MM.1S (cell line): Measurements from ENCODE around the gene TOP3A.

Source experiments
- DNase-seq: peaks from one replicate; pipeline ENCODE4 v3.0.0-alpha.2; 2015
- H2AFZ ChIP-seq: fragments of 300-600 bp; sonication (generic); 2 replicates; pipeline ENCODE4 v1.6.0; 2016; ENCODE audit warnings: antibody characterized with exemption, low read length
- H3F3A ChIP-seq: fragments of 300-600 bp; sonication (generic); 2 replicates; pipeline ENCODE4 v1.6.1; 2016; ENCODE audit warnings: mild to moderate bottlenecking, antibody characterized with exemption, low read length, moderate library complexity, mixed read lengths; ENCODE audit not compliant: insufficient read depth
- H3K27ac ChIP-seq: fragments of 300-600 bp; sonication (generic); 2 replicates; pipeline ENCODE4 v1.5.1; 2016; ENCODE audit warnings: mild to moderate bottlenecking, low read length
- H3K27me3 ChIP-seq: fragments of 300-600 bp; sonication (generic); replicated peaks from 2 replicates; pipeline ENCODE4 v1.6.0; 2016; ENCODE audit warnings: low read length; ENCODE audit not compliant: insufficient read depth
- H3K36me3 ChIP-seq: fragments of 300-600 bp; sonication (generic); replicated peaks from 2 replicates; pipeline ENCODE4 v1.6.1; 2016; ENCODE audit warnings: mild to moderate bottlenecking, low read length, mixed read lengths; ENCODE audit not compliant: insufficient read depth
- H3K4me1 ChIP-seq: fragments of 300-600 bp; sonication (generic); 2 replicates; pipeline ENCODE4 v1.6.1; 2016; ENCODE audit warnings: low read length, mixed read lengths
- H3K4me2 ChIP-seq: fragments of 300-600 bp; sonication (generic); 2 replicates; pipeline ENCODE4 v1.6.0; 2016; ENCODE audit warnings: low read depth, low read length
- H3K4me3 ChIP-seq: fragments of 300-600 bp; sonication (generic); 2 replicates; pipeline ENCODE4 v1.5.1; 2016; ENCODE audit warnings: low read length, mixed read lengths
- H3K79me2 ChIP-seq: fragments of 300-600 bp; sonication (generic); 2 replicates; pipeline ENCODE4 v1.6.1; 2016; ENCODE audit warnings: mixed run types, low read length, mixed read lengths
- H3K9ac ChIP-seq: fragments of 300-600 bp; sonication (generic); 2 replicates; pipeline ENCODE4 v1.6.1; 2016; ENCODE audit warnings: low read length, mixed read lengths
- H3K9me2 ChIP-seq: fragments of 300-600 bp; sonication (generic); replicated peaks from 2 replicates; pipeline ENCODE4 v1.6.1; 2016; ENCODE audit warnings: mild to moderate bottlenecking, low read length, mixed read lengths; ENCODE audit not compliant: insufficient read depth
- H3K9me3 ChIP-seq: fragments of 300-600 bp; sonication (generic); replicated peaks from 2 replicates; pipeline ENCODE4 v1.6.1; 2016; ENCODE audit warnings: mild to moderate bottlenecking, low read length, mixed read lengths; ENCODE audit not compliant: insufficient read depth
- H4K20me1 ChIP-seq: fragments of 300-600 bp; sonication (generic); 2 replicates; pipeline ENCODE4 v1.6.1; 2016; ENCODE audit warnings: mild to moderate bottlenecking, low read length, moderate library complexity, mixed read lengths; ENCODE audit not compliant: insufficient read depth
- CTCF ChIP-seq: fragments of 300-600 bp; sonication (generic); IDR thresholded peaks from 2 replicates; pipeline ENCODE4 v1.5.1; 2016; ENCODE audit warnings: antibody characterized with exemption, low read length, mixed read lengths
- EZH2 ChIP-seq: fragments of 300-600 bp; sonication (generic); optimal IDR thresholded peaks from 2 replicates; pipeline ENCODE3; 2017; ENCODE audit warnings: low read depth, mild to moderate bottlenecking, antibody characterized with exemption, low read length, mixed read lengths
- EZH2phosphoT487 ChIP-seq: fragments of 300-600 bp; sonication (generic); IDR thresholded peaks from 2 replicates; pipeline ENCODE4 v1.6.1; 2018; ENCODE audit warnings: antibody characterized with exemption, low read length

The TOP3A gene

DNA sequence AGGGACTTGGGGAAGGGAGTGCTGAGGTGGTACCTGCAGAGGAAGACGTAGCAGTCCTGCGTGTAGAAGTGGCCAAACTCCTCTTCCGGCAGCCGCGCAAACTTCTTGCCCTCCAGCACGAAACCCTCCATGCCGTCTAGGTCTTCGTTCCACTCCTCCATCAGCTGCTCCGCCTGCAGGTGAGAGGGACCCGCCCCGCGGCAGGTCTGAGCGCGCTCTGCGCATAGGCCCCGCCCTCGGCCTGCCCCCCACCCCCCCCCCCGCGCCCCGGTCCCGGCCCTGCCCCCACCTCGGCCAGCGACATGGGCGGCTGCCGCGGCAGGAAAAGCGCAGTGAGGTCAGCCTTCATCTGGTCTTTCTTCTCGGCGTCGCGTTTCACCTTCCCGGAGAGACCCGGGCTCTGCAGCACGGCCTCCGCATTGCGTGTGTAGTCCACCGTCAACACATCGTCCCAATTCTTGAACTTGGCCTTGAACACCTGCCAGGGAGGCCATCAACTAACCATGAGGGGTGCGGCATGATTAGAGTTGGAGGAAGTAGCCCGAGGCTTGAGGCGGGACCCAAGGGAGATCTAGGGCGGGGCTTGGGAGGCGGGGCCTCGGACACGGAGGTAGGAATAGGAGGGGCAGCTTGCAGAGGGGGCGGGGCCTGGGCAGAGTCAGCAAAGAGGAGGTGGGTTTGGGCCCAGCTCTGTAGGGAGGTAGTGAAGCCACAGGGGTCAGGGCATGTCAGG, 67.7 kb downstream of the TOP3A start:
- Histone ChIP-seq H3K36me3 (no peaks in the 10 kb centered on the region; the same call in 1 of the 2 replicates), H2AFZ (no peak overlapping the region), H3K4me1 (no peaks in the 10 kb centered on the region), H3K4me2 (no peak overlapping the region), H3K79me2 (no peaks in the 10 kb centered on the region), H3K27me3 (no peaks in the 10 kb centered on the region), H3K4me3 (no peak overlapping the region), H3K9me3 (no peaks in the 10 kb centered on the region), H3K9ac (no peak overlapping the region), H3K9me2 (no peaks in the 10 kb centered on the region), H3F3A (no peaks in the 10 kb centered on the region), H4K20me1 (no peaks in the 10 kb centered on the region), H3K27ac (no peak overlapping the region)
- no peak for TF ChIP-seq CTCF
- TF ChIP-seq EZH2 = no peak
- no peak for TF ChIP-seq EZH2phosphoT487
- DNase-seq = no peak

DNA sequence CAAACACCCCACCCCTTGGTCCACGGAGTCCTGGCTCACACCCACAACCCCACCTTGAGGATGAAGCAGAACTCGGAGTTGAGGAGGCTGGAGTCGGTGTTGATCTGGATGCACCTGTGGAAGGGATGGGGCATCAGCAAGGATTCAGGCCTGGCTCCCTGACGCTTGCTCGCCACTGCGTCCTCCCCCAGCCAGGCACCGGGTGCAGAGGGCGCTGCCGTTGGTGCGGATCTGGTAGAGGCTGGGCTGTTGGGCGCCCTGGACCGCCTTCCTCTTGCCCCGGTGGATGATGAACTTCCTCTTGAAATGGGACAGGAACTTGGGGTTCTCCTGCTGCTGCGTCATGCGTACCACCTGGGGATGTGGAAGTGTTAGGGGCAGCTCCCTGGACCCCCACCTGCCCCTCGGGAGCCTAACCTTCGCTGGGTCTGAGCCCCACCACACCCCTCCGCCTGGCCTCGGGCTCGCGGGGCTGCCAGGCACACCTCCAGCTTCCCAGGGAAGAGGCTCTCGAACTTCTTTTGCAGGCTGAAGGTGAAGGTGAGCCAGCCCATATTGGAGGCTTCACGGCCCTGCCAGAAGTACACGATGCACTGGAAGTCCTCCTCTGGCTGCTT, 68.6 kb downstream of the TOP3A start:
- Histone ChIP-seq H3K27ac (no peak overlapping the region), H3F3A (no peaks in the 10 kb centered on the region), H3K4me3 (no peak overlapping the region), H3K4me2 (no peak overlapping the region), H3K9me2 (no peaks in the 10 kb centered on the region), H3K27me3 (no peaks in the 10 kb centered on the region), H4K20me1 (no peaks in the 10 kb centered on the region), H3K79me2 (no peaks in the 10 kb centered on the region), H3K9me3 (no peaks in the 10 kb centered on the region), H3K36me3 (no peaks in the 10 kb centered on the region; the same call in 1 of the 2 replicates), H3K4me1 (no peaks in the 10 kb centered on the region), H2AFZ (no peak overlapping the region), H3K9ac (no peak overlapping the region)
- TF ChIP-seq EZH2phosphoT487 (no peak), CTCF (no peak), EZH2 (no peak)
- DNase-seq = no peak

DNA sequence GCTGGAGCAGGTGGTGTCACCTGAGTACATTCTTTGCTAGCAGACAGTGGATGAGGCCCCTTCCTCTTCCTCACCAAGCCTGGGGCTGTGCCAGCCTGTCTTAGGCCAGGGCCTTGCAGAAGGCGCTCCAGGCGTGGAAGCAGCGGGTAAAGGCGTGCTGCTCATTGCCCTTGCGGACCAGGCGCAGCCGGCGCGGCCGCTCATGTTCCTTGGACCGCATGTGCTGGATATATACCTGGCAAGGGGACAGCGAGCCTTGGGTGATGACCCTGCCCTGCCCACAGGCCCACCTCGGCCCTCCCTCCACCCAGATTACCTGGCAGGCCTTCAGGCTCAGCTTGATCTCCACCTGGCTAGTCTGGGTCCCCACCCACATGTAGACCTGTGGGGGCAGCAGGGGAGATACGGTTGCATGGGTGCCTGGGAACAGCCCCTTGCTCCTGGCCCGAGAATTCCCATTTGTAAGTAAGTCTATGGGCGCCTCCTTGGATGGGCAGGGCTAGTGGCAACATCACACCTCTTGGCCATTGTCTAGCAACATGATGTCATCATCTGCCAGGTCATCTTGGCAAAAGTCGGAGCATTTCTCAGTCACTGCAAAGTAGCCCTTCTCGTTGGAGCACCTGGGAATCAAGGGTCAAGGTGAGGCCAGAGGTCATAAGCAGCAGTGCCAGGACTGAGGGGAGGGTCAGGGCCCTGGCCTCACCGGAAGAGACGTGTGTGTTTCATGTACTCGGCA, 69.6 kb downstream of the TOP3A start:
- Histone ChIP-seq H3K27me3 (no peaks in the 10 kb centered on the region), H4K20me1 (no peaks in the 10 kb centered on the region), H3K36me3 (no peaks in the 10 kb centered on the region; the same call in 1 of the 2 replicates), H3K4me2 (no peak overlapping the region), H3K9me3 (no peaks in the 10 kb centered on the region), H3K27ac (no peak overlapping the region), H3K4me1 (no peaks in the 10 kb centered on the region), H3K9ac (no peak overlapping the region), H3K9me2 (no peaks in the 10 kb centered on the region), H3F3A (no peaks in the 10 kb centered on the region), H2AFZ (no peak overlapping the region), H3K79me2 (no peaks in the 10 kb centered on the region), H3K4me3 (no peak overlapping the region)
- DNase-seq = no peak
- TF ChIP-seq EZH2phosphoT487 = no peak
- no peak for TF ChIP-seq EZH2
- no peak for TF ChIP-seq CTCF
